Activated CD4-positive, alpha-beta T cell treated with anti-CD3 and anti-CD28 coated beads, Interleukin-2, amount 50 U/mL, for 4 hours (primary cell): ENCODE measurements around the gene PCDHGA1.
"Not testable (repeated sequence)": the region's sequence is repeated elsewhere in the genome, so short reads cannot be mapped to it uniquely, and the experiment has no call there.

Experiments used
- DNase-seq, 2 experiments: peaks; one replicate each; pipeline ENCODE4 v3.0.0-alpha.2; 2020

Gene PCDHGA1

GRCh38 chr5:141330299-141331080 is at the start of gene PCDHGA1:
TSS of gene PCDHGA1 (plus strand) at chr5:141330514.
- peak; percentile 16 to 20 for DNase-seq

GRCh38 chr5:141298376-141298775 is 31.9 kb upstream of the PCDHGA1 start:
- no peak for DNase-seq

GRCh38 chr5:141303756-141304155 is 26.6 kb upstream of the PCDHGA1 start, which contains the start of gene SLC25A2:
TSS of gene SLC25A2 (minus strand) at chr5:141304049. CDS start at chr5:141303865, 184 bp downstream.
- DNase-seq: no peak

GRCh38 chr5:141306630-141307029 is 23.7 kb upstream of the PCDHGA1 start:
- no peak for DNase-seq

GRCh38 chr5:141313711-141314110 is 16.6 kb upstream of the PCDHGA1 start:
- no peak for DNase-seq

- DNase-seq: not testable (repeated sequence)
Measured at GRCh38 chr5:141316963-141317362, 13.4 kb upstream of the PCDHGA1 start.

- DNase-seq: no peak
Measured at GRCh38 chr5:141319202-141319601, 11.1 kb upstream of the PCDHGA1 start.

- DNase-seq: no peak
Measured at GRCh38 chr5:141319699-141320098, 10.6 kb upstream of the PCDHGA1 start.

GRCh38 chr5:141320225-141321169 is 9.8 kb upstream of the PCDHGA1 start, which contains the start of gene TAF7:
TSS of gene TAF7 (minus strand) at chr5:141320784. CDS start at chr5:141320044, 740 bp downstream.
- DNase-seq: peak; percentile 89

GRCh38 chr5:141322261-141322660 is 8.1 kb upstream of the PCDHGA1 start:
- no peak for DNase-seq

GRCh38 chr5:141326088-141326854 is 4.0 kb upstream of the PCDHGA1 start:
- DNase-seq: peak; percentile 60 to 64

- DNase-seq: no peak
Measured at GRCh38 chr5:141328231-141328630, 2.1 kb upstream of the PCDHGA1 start.

GRCh38 chr5:141332571-141332970 is 2.3 kb downstream of the PCDHGA1 start:
- not testable (repeated sequence) for DNase-seq

GRCh38 chr5:141338538-141339306 is 8.4 kb downstream of the PCDHGA1 start, which contains the start of gene PCDHGA2:
TSS of gene PCDHGA2 (plus strand) at chr5:141338760.
- no peak for DNase-seq

- not testable (repeated sequence) for DNase-seq
Measured at GRCh38 chr5:141340781-141341354, 10.6 kb downstream of the PCDHGA1 start.

- DNase-seq: no peak
Measured at GRCh38 chr5:141342773-141343172, 12.5 kb downstream of the PCDHGA1 start.

- no peak for DNase-seq
Measured at GRCh38 chr5:141343242-141343952, 13.1 kb downstream of the PCDHGA1 start, which contains the start of gene PCDHGA3. TSS of gene PCDHGA3 (plus strand) at chr5:141343829. CDS start at chr5:141344034, 205 bp downstream.

- DNase-seq: no peak
Measured at GRCh38 chr5:141343953-141344463, 13.7 kb downstream of the PCDHGA1 start.

- no peak for DNase-seq
Measured at GRCh38 chr5:141345327-141345726, 15.0 kb downstream of the PCDHGA1 start.

- DNase-seq: not testable (repeated sequence)
Measured at GRCh38 chr5:141346017-141346416, 15.7 kb downstream of the PCDHGA1 start.
